Measurements from ENCODE around the gene TMEM144.
"Not testable (repeated sequence)": the region's sequence is repeated elsewhere in the genome, so short reads cannot be mapped to it uniquely, and the experiment has no call there.

Gene TMEM144

GRCh38 chr4:158239196-158239595 is 28.9 kb downstream of the TMEM144 start:
- DNase-seq = no peak

GRCh38 chr4:158243071-158243470 is 32.8 kb downstream of the TMEM144 start:
- DNase-seq = no peak

- no peak for DNase-seq
These were observed 40.0 kb downstream of the TMEM144 start for GRCh38 chr4:158250321-158250720.

DNA sequence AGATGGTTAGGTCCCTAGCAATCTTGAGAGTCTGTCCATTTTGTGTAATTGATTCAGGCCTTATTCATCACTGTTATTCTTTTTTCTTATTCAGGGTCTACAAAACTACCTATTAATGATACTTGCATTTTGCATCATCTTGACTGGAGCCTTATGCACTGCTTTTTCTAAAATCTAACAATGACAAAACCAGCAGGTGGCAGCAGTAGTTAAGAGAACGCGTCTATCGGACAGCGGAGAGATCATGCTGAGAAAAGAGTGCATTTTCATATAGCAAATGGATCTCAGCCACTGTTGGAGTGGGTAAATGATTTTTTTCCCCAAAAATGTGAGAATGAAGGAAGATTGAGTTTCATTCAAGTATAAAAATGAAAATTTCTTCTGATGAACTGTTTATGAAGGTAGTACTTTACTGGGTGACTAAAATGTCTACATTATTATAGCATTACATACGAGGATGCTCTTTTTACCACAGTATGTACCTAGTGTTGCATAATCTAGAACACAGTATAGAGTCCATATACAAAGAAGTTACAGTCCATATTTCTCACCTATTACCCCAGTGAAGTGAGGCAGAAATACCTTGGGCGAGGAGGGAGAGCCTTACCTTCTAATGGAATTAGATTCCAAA is 43.2 kb downstream of the TMEM144 start:
- DNase-seq = peak; percentile 27

GRCh38 chr4:158254292-158254691 is 44.0 kb downstream of the TMEM144 start:
- DNase-seq = no peak

GRCh38 chr4:158255727-158256324 is 45.5 kb downstream of the TMEM144 start:
- DNase-seq = no peak

DNA sequence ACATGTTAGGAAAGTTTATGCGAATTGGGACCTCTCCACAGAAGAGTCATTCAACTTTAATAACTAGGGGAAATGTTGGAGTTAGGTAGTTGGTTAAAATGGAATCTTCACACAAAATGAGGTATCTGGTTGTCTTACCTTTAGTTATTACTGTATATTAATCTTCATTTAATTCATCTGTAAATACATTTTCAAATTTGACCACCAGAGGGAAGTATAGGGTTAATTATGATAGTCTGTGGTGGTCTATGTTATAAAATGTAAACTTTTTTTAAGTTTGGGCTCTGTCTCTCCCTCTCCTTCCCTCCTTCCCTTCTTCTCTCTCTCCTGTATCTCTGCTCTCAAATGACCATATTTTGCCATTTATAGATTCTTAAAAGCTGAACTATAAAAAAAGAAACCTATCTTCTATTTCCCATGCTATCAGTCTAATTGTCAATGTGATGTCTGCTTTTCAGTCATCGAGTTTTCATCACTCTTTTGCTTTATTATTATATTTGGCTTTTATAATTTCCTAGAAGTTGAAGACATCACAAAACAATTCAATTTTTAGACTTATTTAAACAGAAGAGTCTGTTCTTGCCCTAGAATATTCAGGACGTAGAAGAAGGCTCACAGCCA is 49.8 kb downstream of the TMEM144 start:
- no peak for DNase-seq

- no peak for DNase-seq
These were observed 51.2 kb downstream of the TMEM144 start for GRCh38 chr4:158261480-158261879.

GRCh38 chr4:158268553-158268952 is 58.3 kb downstream of the TMEM144 start:
- DNase-seq = no peak

GRCh38 chr4:158274636-158275035 is 64.3 kb downstream of the TMEM144 start:
- DNase-seq = no peak

DNA sequence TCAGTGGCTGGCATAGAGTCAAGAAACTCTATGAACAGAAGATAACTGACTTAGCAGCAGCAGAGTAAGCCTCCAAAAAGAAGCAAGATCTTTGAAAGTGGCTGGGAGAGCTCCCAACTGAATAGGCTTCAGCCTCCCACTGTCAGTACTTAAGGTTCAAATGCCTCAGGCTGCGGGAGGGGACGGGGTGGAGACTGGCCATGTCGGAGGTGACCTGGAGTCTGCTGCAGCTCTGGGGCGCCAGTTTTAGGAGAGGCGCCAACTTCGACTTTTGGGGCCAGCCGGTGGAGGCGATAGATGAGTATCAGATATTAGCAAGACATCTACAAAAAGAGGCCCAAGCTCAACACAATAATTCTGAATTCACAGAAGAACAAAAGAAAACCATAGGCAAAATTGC is 67.3 kb downstream of the TMEM144 start:
- no peak for DNase-seq

DNA sequence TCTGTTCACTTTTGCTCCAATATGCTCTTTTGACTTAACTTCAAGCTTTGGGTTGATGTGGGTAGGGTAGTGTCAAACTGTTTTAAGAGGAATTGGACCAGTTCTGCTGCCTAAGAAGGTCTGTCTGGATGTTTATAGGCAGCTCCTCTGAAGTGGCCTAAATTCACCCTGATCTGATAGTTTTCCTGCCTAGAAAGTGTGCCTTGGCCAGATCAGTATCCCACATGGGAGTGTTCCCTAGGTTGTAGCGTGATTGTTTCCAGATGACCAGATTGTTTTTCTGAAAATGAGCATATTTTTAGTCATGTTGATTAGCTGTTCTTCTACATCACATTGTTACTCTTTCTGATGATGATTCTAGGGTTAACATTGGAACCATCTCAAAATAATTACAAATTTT is 68.8 kb downstream of the TMEM144 start:
- not testable (repeated sequence) for DNase-seq

DNA sequence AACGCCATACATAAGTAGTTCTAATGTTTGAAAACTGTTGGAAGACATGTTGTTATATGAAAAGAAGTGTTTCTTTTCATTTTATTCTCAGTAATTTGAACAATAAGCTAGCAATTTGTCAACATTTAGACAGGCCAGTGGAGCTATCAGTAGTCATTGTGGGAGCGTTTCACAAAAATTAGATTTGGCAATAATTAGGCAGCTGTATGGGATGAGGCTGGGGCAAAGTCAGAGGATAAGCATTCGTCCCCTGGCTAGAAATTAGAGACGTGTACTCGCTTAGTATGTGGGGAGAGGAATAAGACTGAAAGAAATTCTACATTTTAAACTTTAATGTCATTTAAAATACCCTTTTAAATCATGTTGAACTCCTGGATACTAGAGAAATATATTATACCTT is 70.6 kb downstream of the TMEM144 start:
- no peak for DNase-seq

- no peak for DNase-seq
These were observed 72.0 kb downstream of the TMEM144 start for GRCh38 chr4:158282252-158282651.

DNA sequence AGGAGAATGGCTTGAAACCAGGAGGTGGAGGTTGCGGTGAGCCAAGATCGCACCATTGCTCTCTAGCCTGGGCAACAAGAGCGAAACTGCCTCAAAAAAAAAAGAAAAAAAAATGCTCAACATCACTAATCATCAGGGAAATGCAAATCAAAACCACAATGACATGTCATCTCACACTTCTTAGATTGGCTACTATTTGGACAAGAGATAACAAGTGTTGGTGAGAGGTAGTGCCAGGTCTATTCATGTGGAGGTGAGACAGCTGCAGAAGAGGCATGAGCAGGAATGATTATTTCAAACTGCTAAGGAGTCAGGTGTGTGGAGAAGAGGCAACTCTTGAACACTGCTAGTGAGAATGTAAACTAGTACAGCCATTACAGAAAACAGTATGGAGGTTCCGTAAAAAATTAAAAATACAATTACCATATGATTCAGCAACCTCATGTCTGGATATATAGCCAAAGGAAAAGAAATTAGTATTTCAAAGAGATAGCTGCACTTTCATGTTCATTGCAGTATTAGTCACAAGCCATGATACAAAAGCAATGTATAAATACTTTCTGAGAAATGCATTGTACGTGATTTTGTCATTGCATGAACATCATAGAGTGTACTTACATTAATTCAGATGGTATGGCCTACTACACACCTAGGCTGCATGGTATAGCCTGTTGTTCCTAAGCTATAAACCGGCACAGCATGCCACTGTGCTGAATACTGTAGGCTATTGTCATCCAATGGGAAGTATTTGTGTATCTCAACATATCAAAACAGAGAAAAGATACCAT is 75.3 kb downstream of the TMEM144 start:
- DNase-seq = no peak

- no peak for DNase-seq
These were observed 80.6 kb downstream of the TMEM144 start for GRCh38 chr4:158290912-158291311.

- DNase-seq = no peak
These were observed 81.2 kb downstream of the TMEM144 start for GRCh38 chr4:158291334-158292055.

- no peak for DNase-seq
These were observed 81.9 kb downstream of the TMEM144 start for GRCh38 chr4:158292156-158292555.

- no peak for DNase-seq
These were observed 84.8 kb downstream of the TMEM144 start for GRCh38 chr4:158295053-158295452.

GRCh38 chr4:158297866-158298265 is 87.6 kb downstream of the TMEM144 start:
- DNase-seq = no peak

- DNase-seq = no peak
These were observed 89.2 kb downstream of the TMEM144 start for GRCh38 chr4:158299459-158300007.

DNA sequence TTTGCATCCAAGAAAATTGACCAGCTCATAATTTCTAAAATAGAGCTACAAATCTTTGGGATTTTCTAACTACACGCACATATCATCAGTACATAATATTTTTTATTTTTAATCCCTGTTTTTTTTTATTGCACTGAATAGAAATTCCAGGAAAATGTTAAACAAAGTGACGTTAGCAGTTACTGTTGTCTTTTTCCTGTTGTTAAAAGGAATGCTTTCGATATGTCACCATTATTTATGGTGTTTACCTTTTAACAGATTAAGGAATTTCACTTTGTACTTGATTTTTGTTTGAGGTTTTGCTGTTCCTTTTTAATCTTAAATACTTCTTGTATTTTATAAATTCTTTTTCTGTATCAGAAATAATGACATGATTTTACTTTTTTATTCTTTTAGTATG is 89.7 kb downstream of the TMEM144 start:
- DNase-seq = no peak
